Vagina (tissue), 2 donors: ENCODE data around the gene RCAN2.

Experiments
- CTCF ChIP-seq, 3 experiments: fragments of 450-650 bp in 2 of 3; fragments of 200-600 bp in 1 of 3; sonication (generic) in 1 of 3; IDR thresholded peaks; one replicate each; pipeline ENCODE4 v1.5.1; 2017 to 2019; ENCODE audit warnings: antibody characterized with exemption in 3 of 3, mild to moderate bottlenecking in 2 of 3, moderate library complexity in 2 of 3
- POLR2A ChIP-seq, 2 donors: fragments of 450-650 bp; IDR thresholded peaks; one replicate each; pipeline ENCODE4 v1.6.1; 2017; ENCODE audit warnings: antibody characterized with exemption in 2 of 2, mild to moderate bottlenecking in 2 of 2, moderate library complexity in 2 of 2
- POLR2AphosphoS5 ChIP-seq, 2 donors: sonication (generic); formaldehyde crosslinking; IDR thresholded peaks; one replicate each; pipeline ENCODE4 v1.9.0; 2017; ENCODE audit warnings: antibody characterized with exemption in 2 of 2, mild to moderate bottlenecking in 2 of 2, low read depth in 1 of 2; ENCODE audit not compliant: insufficient read depth in 1 of 2

- TF ChIP-seq CTCF (IDR thresholded peaks at IDR 0.05) (no peak), POLR2AphosphoS5 (IDR thresholded peaks at IDR 0.05; ENCODE audit: insufficient read depth in 1 of 2, low read depth in 1 of 2) (no peak), POLR2A (IDR thresholded peaks at IDR 0.05) (no peak)
These were observed 178.6 kb downstream of the RCAN2 start for GRCh38 chr6:46312654-46313053.
